DND-41 (cell line): ENCODE results near the gene TBC1D22A.

Experiments used
- ATAC-seq: fragments of 200-7000 bp; cut with Tn5 transposase; 3 replicates; pipeline ENCODE4 v1.9.1; 2021; ENCODE audit warnings: low read depth; ENCODE audit not compliant: insufficient read depth
- DNase-seq: peaks from one replicate; pipeline ENCODE4 v3.0.0-alpha.2; 2020
- H2AFZ ChIP-seq: 2 replicates; pipeline ENCODE4 v1.6.0; 2012; ENCODE audit warnings: low read depth, low read length
- H3K27ac ChIP-seq: 2 replicates; pipeline ENCODE4 v1.5.1; 2012; ENCODE audit warnings: low read length, inconsistent platforms
- H3K27me3 ChIP-seq: fragments of 200-600 bp; sonication (generic); 2 replicates; pipeline ENCODE4 v1.6.0; 2012; ENCODE audit warnings: low read length, mild to moderate bottlenecking, inconsistent platforms; ENCODE audit not compliant: insufficient read depth, poor library complexity
- H3K36me3 ChIP-seq: 2 replicates; pipeline ENCODE4 v1.5.1; 2012; ENCODE audit warnings: low read length, inconsistent platforms; ENCODE audit not compliant: insufficient read depth
- H3K4me1 ChIP-seq: 2 replicates; pipeline ENCODE4 v1.5.1; 2012; ENCODE audit warnings: mild to moderate bottlenecking, low read length; ENCODE audit not compliant: insufficient read depth
- H3K4me2 ChIP-seq: 2 replicates; pipeline ENCODE4 v1.6.0; 2012; ENCODE audit warnings: mild to moderate bottlenecking, moderate library complexity, low read length, inconsistent platforms; ENCODE audit not compliant: insufficient read depth
- H3K4me3 ChIP-seq, 2 experiments: fragments of 200-600 bp in 1 of 2; shearing (Covaris generic) in 1 of 2; 2 replicates each; pipeline ENCODE4 v1.5.1; 2012 to 2016; ENCODE audit warnings: inconsistent platforms in 2 of 2, low read length in 2 of 2, mild to moderate bottlenecking in 2 of 2, low read depth in 1 of 2, moderate library complexity in 1 of 2
- H3K79me2 ChIP-seq: 2 replicates; pipeline ENCODE4 v1.6.0; 2012; ENCODE audit warnings: low read length, inconsistent platforms; ENCODE audit not compliant: insufficient read depth
- H3K9ac ChIP-seq: 2 replicates; pipeline ENCODE4 v1.6.0; 2012; ENCODE audit warnings: low read depth, mild to moderate bottlenecking, inconsistent platforms, low read length, moderate library complexity
- H3K9me3 ChIP-seq: 2 replicates; pipeline ENCODE4 v1.5.1; 2012; ENCODE audit warnings: low read length, moderate library complexity, mild to moderate bottlenecking, inconsistent platforms; ENCODE audit not compliant: insufficient read depth, severe bottlenecking
- H4K20me1 ChIP-seq: 2 replicates; pipeline ENCODE4 v1.6.0; 2012; ENCODE audit warnings: low read length; ENCODE audit not compliant: insufficient read depth
- CTCF ChIP-seq: IDR thresholded peaks from 2 replicates; pipeline ENCODE4 v1.5.1; 2012; ENCODE audit warnings: borderline replicate concordance, low read length, moderate library complexity, mild to moderate bottlenecking; ENCODE audit not compliant: poor library complexity, severe bottlenecking; ENCODE audit errors: extremely low read depth
- EZH2 ChIP-seq: IDR thresholded peaks from 3 replicates; pipeline ENCODE4 v1.6.1; 2012; ENCODE audit warnings: borderline replicate concordance, low read depth, mild to moderate bottlenecking, moderate library complexity, low read length, inconsistent platforms; ENCODE audit not compliant: severe bottlenecking

Gene TBC1D22A

GRCh38 chr22:46769706-46770105, 7.3 kb downstream of the TBC1D22A start:
- no peak overlapping the region for H2AFZ ChIP-seq
- no peak overlapping the region for H3K9ac ChIP-seq
- H3K36me3 ChIP-seq = peaks cover 21% of the 10 kb centered on the region
- H3K4me3 ChIP-seq = no peak overlapping the region
- 0 out of 2 replicates have a peak overlapping the region, but pooled peaks have one; percentile 14 for H3K27ac ChIP-seq
- DNase-seq = no peak
- peaks cover 90% of the 10 kb centered on the region for H3K79me2 ChIP-seq
- H3K4me1 ChIP-seq = peaks cover 24% of the 10 kb centered on the region
- ATAC-seq = no peak
- H3K4me2 ChIP-seq = no peak overlapping the region
- peaks cover 51% of the 10 kb centered on the region; the same call in 1 of the 2 replicates for H4K20me1 ChIP-seq
- no peaks in the 10 kb centered on the region for H3K27me3 ChIP-seq
- no peak for TF ChIP-seq CTCF
- no peak for TF ChIP-seq EZH2
- no peaks in the 10 kb centered on the region for H3K9me3 ChIP-seq

GRCh38 chr22:46770151-46770641, 7.7 kb downstream of the TBC1D22A start:
- Histone ChIP-seq H3K27me3 (no peaks in the 10 kb centered on the region), H3K36me3 (peaks cover 21% of the 10 kb centered on the region), H3K9me3 (no peaks in the 10 kb centered on the region), H3K79me2 (peaks cover 90% of the 10 kb centered on the region), H3K27ac (no peak overlapping the region), H4K20me1 (peaks cover 56% of the 10 kb centered on the region), H3K4me1 (peaks cover 19% of the 10 kb centered on the region), H3K4me2 (no peak overlapping the region), H3K9ac (no peak overlapping the region), H2AFZ (no peak overlapping the region), H3K4me3 (no peak overlapping the region)
- ATAC-seq = no peak; the same call in 2 of the 3 replicates
- DNase-seq = no peak
- TF ChIP-seq EZH2 (no peak), CTCF (no peak)

GRCh38 chr22:46770726-46771125, 8.3 kb downstream of the TBC1D22A start:
- Histone ChIP-seq H3K9me3 (no peaks in the 10 kb centered on the region), H3K4me3 (no peak overlapping the region), H3K4me1 (peaks cover 19% of the 10 kb centered on the region), H3K9ac (no peak overlapping the region), H4K20me1 (peaks cover 60% of the 10 kb centered on the region), H3K27ac (no peak overlapping the region), H3K36me3 (peaks cover 21% of the 10 kb centered on the region), H3K27me3 (no peaks in the 10 kb centered on the region), H3K4me2 (no peak overlapping the region), H3K79me2 (peaks cover 90% of the 10 kb centered on the region), H2AFZ (no peak overlapping the region)
- TF ChIP-seq CTCF (no peak), EZH2 (no peak)
- DNase-seq (no peak), ATAC-seq (no peak)
